IPS-18c (cell line): ENCODE results near the gene AGO4.
"Not testable (repeated sequence)": the region's sequence is repeated elsewhere in the genome, so short reads cannot be mapped to it uniquely, and the experiment has no call there.

Experiments used
- H3K4me3 ChIP-seq: 2 replicates; pipeline ENCODE4 v1.7.0; 2013; ENCODE audit warnings: low read depth, mild to moderate bottlenecking, low read length, moderate library complexity; ENCODE audit not compliant: insufficient read depth
- H3K9me3 ChIP-seq: one replicate; pipeline ENCODE4 v1.6.1; 2013; ENCODE audit warnings: mild to moderate bottlenecking, low read length, moderate library complexity; ENCODE audit not compliant: control insufficient read depth, insufficient read depth

AGO4 gene

GRCh38 chr1:35808450-35809113, 766 bp downstream of the AGO4 start:
- Histone ChIP-seq H3K4me3 (peak overlapping the region; percentile 89), H3K9me3 (no peaks in the 10 kb centered on the region)

DNA sequence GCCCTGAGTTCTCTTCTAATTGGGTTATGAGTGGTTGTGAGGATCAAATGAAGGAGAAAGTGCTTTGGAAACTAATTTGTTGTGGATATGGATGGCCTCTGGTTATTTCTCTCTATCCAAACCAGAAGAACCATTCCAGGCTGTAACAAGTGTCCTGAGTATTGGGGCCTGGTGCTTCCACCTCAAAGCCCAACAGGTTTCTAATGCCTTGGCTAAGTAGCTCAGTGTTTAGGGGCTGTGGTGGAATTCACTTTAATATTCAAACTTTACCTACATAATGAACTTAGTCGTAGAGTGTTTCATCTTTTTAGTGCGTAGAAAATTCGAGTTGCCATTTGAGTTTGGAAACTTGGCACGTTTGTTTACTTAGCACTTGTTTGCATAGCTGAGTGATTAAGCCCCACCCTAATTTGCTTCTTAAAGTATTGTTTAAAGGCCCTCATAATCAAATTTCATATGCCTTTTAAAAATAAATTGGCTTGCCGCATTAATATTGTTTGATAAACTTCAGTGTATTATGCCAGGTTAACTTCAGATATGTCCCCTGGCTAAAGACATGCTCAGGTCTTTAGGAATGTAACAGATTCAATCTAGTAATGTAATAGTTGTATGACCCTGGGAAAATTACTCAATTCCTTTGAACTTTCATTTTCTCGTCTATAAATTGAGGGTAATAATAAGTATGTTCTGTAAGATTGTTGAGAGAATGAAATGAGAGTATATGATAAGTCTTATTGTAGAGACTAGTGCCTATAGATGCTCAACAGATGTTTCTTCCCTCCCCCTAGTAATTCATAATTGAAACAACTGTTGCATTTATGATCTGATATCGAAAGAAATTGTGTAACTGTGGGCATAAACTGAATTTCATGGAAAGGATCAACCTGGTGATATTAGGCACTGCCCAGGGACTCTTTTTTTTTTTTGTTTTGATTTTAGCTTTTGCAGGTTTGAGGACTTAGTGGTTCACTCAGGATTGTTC, 1.6 kb downstream of the AGO4 start:
- Histone ChIP-seq H3K9me3 (no peaks in the 10 kb centered on the region), H3K4me3 (peak overlapping the region; percentile 89; the same call in 1 of the 2 replicates)

GRCh38 chr1:35810096-35810881, 2.5 kb downstream of the AGO4 start:
- Histone ChIP-seq H3K9me3 (no peaks in the 10 kb centered on the region), H3K4me3 (no peak overlapping the region)

GRCh38 chr1:35812754-35813153, 4.9 kb downstream of the AGO4 start:
- not testable (repeated sequence) for H3K4me3 ChIP-seq, H3K9me3 ChIP-seq

GRCh38 chr1:35825255-35825654, 17.4 kb downstream of the AGO4 start:
- H3K9me3 ChIP-seq: no peaks in the 10 kb centered on the region
- no peak overlapping the region for H3K4me3 ChIP-seq

GRCh38 chr1:35832276-35832905, 24.6 kb downstream of the AGO4 start:
- no peak overlapping the region for H3K4me3 ChIP-seq
- H3K9me3 ChIP-seq: no peaks in the 10 kb centered on the region

DNA sequence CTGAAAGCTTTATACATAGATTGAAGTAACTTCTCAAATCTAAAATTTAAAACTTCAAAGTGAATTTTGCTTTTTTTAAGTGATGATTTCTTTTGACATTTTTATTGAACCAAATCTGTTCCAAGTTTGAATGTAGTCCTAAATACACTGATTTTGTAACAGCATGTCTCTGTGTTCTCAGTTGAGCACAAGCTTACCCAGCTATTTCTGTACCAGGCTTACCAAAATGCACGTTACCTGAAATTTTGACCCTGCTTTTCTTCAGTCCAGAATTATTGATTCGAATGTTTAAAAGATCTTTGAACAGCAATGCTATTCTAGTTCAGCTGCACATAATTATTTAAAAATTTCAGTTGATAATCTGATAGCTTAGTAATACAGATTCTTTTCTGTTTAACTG, 25.6 kb downstream of the AGO4 start:
- H3K4me3 ChIP-seq: no peak overlapping the region
- no peaks in the 10 kb centered on the region for H3K9me3 ChIP-seq

- no peak overlapping the region for H3K4me3 ChIP-seq
- H3K9me3 ChIP-seq: no peaks in the 10 kb centered on the region
Measured at GRCh38 chr1:35834218-35834617, 26.4 kb downstream of the AGO4 start.

- H3K9me3 ChIP-seq: no peaks in the 10 kb centered on the region
- H3K4me3 ChIP-seq: no peak overlapping the region
Measured at GRCh38 chr1:35835398-35835797, 27.6 kb downstream of the AGO4 start.

DNA sequence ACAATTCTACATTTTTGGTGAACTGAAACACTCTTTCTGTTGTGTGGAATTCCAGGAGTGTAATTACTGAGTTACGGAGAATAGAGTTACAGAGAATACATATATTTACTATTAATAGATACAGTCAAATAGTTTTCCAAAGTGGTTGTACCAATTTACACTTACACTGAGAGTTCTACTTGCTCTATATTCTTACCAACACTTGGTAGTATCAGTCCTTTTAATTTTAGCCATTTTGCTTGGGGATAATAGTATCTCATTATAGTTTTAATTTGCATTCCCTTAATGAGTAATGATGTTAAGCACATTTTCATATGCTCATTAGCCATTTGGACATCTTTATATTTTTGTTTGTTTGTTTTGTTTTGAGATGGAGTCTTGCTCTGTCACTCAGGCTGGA, 28.9 kb downstream of the AGO4 start:
- no peaks in the 10 kb centered on the region for H3K9me3 ChIP-seq

DNA sequence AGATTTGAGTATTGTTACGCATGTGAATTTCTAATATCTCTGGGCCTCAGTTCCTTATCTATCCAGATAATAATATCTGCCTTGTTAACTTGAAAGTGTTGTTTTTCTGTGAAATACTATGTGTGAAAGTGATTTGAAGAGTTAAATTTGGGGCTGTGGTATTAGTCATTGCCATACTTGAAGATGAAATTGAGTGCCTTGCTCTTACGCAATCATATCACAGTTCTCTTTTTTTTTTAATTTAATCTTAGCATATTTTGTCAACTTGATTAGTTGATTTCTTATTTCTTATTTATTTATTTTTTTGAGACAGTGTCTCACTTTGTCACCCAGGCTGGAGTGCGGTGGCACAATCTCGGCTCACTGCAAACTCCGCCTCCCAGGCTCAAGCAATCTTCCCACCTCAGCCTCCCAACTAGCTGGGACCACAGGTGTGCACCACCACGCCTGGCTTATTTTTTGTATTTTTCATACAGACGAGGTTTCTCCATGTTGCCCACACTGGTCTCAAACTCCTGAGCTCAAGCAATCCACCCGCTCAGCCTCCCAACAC, 31.0 kb downstream of the AGO4 start:
- no peak overlapping the region for H3K4me3 ChIP-seq
- no peaks in the 10 kb centered on the region for H3K9me3 ChIP-seq

More for the DNA sequence above, 28.9 kb downstream of the AGO4 start:
- H3K4me3 ChIP-seq: no peak overlapping the region

DNA sequence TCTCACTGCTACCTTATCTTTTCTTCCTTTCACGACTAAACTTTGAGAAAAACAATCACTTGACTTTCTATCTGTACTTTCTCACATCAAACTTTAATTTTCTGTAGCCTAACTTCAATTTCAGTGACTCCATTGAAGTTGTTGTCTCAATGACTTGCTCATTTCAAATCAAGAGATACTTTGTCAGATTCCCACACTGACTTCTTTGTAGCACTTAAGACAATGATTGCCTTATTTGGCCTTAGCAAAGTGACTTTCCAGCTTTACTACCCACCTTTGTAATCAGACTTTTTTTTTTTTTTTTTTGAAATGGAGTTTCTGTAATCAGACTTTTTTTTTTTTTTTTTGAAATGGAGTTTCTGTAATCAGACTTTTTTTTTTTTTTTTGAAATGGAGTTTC, 37.0 kb downstream of the AGO4 start:
- Histone ChIP-seq H3K4me3 (no peak overlapping the region), H3K9me3 (peaks cover 3% of the 10 kb centered on the region)

DNA sequence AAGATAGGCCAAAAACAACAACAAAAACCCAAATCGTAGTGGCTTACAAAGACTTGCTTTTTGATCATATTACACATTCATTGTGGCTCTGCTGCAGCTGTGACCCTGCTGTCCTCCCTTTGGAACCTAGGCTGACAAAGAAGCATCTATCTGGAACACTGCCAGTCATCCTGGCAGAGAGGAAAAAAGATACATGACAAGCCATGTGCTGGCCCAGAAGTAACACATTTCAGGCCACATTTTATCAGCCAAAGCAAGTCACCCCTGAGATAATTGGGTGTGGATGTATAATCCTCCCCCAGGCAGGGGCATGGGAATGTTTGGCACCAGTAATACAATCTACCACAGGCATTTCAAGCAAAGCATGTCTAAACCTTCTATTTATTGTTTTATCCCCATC, 38.0 kb downstream of the AGO4 start:
- H3K9me3 ChIP-seq: peaks cover 3% of the 10 kb centered on the region
- H3K4me3 ChIP-seq: no peak overlapping the region

- H3K9me3 ChIP-seq: peaks cover 3% of the 10 kb centered on the region
- H3K4me3 ChIP-seq: no peak overlapping the region
Measured at GRCh38 chr1:35847935-35848565, 40.2 kb downstream of the AGO4 start.

DNA sequence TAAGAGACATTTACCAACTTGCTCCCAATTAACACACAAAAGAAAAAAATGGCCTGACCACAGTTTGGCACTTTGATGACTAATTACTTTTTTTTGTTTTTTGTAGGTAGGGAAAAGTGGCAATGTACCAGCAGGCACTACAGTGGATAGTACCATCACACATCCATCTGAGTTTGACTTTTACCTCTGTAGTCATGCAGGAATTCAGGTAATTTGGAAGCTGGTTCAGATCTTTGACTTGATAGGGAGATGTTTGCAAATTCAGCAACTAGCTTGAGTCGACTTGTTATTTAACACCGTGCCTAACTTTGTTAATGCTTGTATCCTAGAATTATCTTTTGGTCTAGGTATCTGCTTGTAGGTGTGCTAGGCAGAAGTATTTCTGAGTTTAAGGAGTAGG, 42.2 kb downstream of the AGO4 start:
- peaks cover 3% of the 10 kb centered on the region for H3K9me3 ChIP-seq
- H3K4me3 ChIP-seq: no peak overlapping the region

DNA sequence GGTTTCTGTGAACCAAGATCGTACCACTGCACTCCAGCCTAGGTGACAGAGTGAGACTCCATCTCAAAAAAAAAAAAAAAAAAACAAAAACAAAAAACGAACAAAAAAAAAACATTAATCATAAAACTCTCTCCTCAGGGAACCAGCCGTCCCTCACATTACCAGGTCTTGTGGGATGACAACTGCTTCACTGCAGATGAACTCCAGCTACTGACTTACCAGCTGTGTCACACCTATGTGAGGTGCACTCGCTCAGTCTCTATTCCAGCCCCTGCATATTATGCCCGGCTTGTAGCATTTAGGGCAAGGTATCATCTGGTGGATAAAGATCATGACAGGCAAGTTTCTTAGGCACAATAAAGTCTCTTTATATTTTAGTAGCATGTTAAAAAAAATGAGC, 42.9 kb downstream of the AGO4 start:
- H3K4me3 ChIP-seq: no peak overlapping the region
- H3K9me3 ChIP-seq: peaks cover 1% of the 10 kb centered on the region
